Measurements from ENCODE around the gene MPHOSPH9. TPM values are rescaled to one million over a fixed set of nuclear protein-coding genes. Genes with fewer than 3 reads are reported as not detected.

Gene MPHOSPH9
- total and polyA plus RNA-seq, 2 of the 13 experiments (the other 11 are each of a cell fraction or from before 2014, with no cell fraction given), result 20.3 to 63.4 TPM

GRCh38 chr12:123232807-123233504 lies at the start of gene MPHOSPH9, which contains the start of gene MTRFR (continued):
- TF ChIP-seq, protein P1, sequence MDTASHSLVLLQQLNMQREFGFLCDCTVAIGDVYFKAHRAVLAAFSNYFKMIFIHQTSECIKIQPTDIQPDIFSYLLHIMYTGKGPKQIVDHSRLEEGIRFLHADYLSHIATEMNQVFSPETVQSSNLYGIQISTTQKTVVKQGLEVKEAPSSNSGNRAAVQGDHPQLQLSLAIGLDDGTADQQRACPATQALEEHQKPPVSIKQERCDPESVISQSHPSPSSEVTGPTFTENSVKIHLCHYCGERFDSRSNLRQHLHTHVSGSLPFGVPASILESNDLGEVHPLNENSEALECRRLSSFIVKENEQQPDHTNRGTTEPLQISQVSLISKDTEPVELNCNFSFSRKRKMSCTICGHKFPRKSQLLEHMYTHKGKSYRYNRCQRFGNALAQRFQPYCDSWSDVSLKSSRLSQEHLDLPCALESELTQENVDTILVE (CRISPR knock-in tag; IDR thresholded peaks at IDR 0.05), result peak; percentile 7; the same call in 1 of the 2 replicates
- TF ChIP-seq REST (IDR thresholded peaks at IDR 0.05; ENCODE audit: borderline replicate concordance in 1 of 2, low read depth in 1 of 2, low read length in 2 of 2) (peak in 1 of 2 experiments; percentile 76; a peak in 1 of 4 replicates), SMARCE1 (IDR thresholded peaks at IDR 0.05; ENCODE audit: borderline replicate concordance) (no peak), POLR2G (IDR thresholded peaks at IDR 0.05; ENCODE audit: low read depth, low read length) (peak; percentile 99), ZNF577 (CRISPR knock-in tag; IDR thresholded peaks at IDR 0.05; ENCODE audit: borderline replicate concordance, low read depth) (no peak), ZNF333 (CRISPR knock-in tag; IDR thresholded peaks at IDR 0.05; ENCODE audit: borderline replicate concordance) (0 out of 2 replicates have a peak, but pooled peaks have one; percentile 12), NR1H2 (CRISPR knock-in tag; IDR thresholded peaks at IDR 0.05; ENCODE audit: borderline replicate concordance, low read depth) (no peak), MEF2D (CRISPR knock-in tag; IDR thresholded peaks at IDR 0.05) (peak; percentile 71), ZNF644 (CRISPR knock-in tag; IDR thresholded peaks at IDR 0.05; ENCODE audit: low read depth) (no peak), ZNF264 (CRISPR knock-in tag; IDR thresholded peaks at IDR 0.05) (peak; percentile 84), SRF (IDR thresholded peaks at IDR 0.05; ENCODE audit: low read depth, low read length) (0 out of 2 replicates have a peak, but pooled peaks have one; percentile 39), ZNF510 (CRISPR knock-in tag; IDR thresholded peaks at IDR 0.05; ENCODE audit: low read depth) (no peak), ZNF747 (CRISPR knock-in tag; IDR thresholded peaks at IDR 0.05; ENCODE audit: borderline replicate concordance) (peak; percentile 58; the same call in 1 of the 2 replicates), MXI1 (IDR thresholded peaks at IDR 0.05; ENCODE audit: borderline replicate concordance, low read depth, low read length) (peak; percentile 53; the same call in 2 of the 3 replicates), HOXA7 (CRISPR knock-in tag; IDR thresholded peaks at IDR 0.05) (no peak; the same call in 1 of the 2 replicates), ZNF564 (CRISPR knock-in tag; IDR thresholded peaks at IDR 0.05) (peak; percentile 87; the same call in 1 of the 2 replicates), HMGA1 (CRISPR knock-in tag; conservative IDR thresholded peaks at IDR 0.05) (no peak), ZNF672 (CRISPR knock-in tag; IDR thresholded peaks at IDR 0.05) (no peak), ZMAT5 (CRISPR knock-in tag; IDR thresholded peaks at IDR 0.05; ENCODE audit: borderline replicate concordance, low read depth) (0 out of 2 replicates have a peak, but pooled peaks have one; percentile 22), EED (CRISPR knock-in tag; IDR thresholded peaks at IDR 0.05) (no peak; the same call in 1 of the 2 replicates), BRD4 (CRISPR knock-in tag; IDR thresholded peaks at IDR 0.05) (peak; percentile 75)
- TF ChIP-seq, protein P2, sequence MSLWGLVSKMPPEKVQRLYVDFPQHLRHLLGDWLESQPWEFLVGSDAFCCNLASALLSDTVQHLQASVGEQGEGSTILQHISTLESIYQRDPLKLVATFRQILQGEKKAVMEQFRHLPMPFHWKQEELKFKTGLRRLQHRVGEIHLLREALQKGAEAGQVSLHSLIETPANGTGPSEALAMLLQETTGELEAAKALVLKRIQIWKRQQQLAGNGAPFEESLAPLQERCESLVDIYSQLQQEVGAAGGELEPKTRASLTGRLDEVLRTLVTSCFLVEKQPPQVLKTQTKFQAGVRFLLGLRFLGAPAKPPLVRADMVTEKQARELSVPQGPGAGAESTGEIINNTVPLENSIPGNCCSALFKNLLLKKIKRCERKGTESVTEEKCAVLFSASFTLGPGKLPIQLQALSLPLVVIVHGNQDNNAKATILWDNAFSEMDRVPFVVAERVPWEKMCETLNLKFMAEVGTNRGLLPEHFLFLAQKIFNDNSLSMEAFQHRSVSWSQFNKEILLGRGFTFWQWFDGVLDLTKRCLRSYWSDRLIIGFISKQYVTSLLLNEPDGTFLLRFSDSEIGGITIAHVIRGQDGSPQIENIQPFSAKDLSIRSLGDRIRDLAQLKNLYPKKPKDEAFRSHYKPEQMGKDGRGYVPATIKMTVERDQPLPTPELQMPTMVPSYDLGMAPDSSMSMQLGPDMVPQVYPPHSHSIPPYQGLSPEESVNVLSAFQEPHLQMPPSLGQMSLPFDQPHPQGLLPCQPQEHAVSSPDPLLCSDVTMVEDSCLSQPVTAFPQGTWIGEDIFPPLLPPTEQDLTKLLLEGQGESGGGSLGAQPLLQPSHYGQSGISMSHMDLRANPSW (CRISPR knock-in tag; IDR thresholded peaks at IDR 0.05; ENCODE audit: borderline replicate concordance), result 0 out of 2 replicates have a peak, but pooled peaks have one; percentile 74
